H1 (cell line): ENCODE data around the gene CTDP1. TPM values are rescaled to one million over a fixed set of nuclear protein-coding genes. Genes with fewer than 3 reads are reported as not detected.

Experiments used
- CTCF ChIA-PET: fragments of 300-600 bp; sonication (Branson Sonifier 250); formaldehyde crosslinking; loops from one replicate; lab custom pipeline; 2021; ENCODE audit not compliant: partially characterized antibody; lab: Charles Lee
- POLR2A ChIA-PET: fragments of 300-600 bp; sonication (Branson Sonifier 250); formaldehyde crosslinking; loops from one replicate; lab custom pipeline; 2021; ENCODE audit warnings: inconsistent platforms; ENCODE audit not compliant: partially characterized antibody; lab: Charles Lee
- DNase-seq, 2 experiments: peaks; one replicate each; pipeline versions ENCODE4 v3.0.0 to v3.0.0-alpha.2; 2010 to 2022; ENCODE audit warnings: low spot score in 2 of 2, low read depth in 1 of 2, mixed read lengths in 1 of 2
- FAIRE-seq: peaks from 2 replicates; lab custom pipeline; 2011; peaks lifted over from hg19 to GRCh38; lab: Jason Lieb, UNC
- H2AFZ ChIP-seq: 2 replicates; pipeline ENCODE4 v1.8.1; 2012; ENCODE audit warnings: low read length, inconsistent platforms
- H2AK5ac ChIP-seq: 2 replicates; pipeline ENCODE4 v1.6.1; 2013; ENCODE audit warnings: low read depth, low read length
- H2BK120ac ChIP-seq: replicated peaks from 2 replicates; pipeline ENCODE3; 2013; ENCODE audit warnings: low read depth, low read length, inconsistent platforms
- H2BK12ac ChIP-seq: 2 replicates; pipeline ENCODE4 v1.6.1; 2013; ENCODE audit warnings: low read depth, low read length
- H2BK15ac ChIP-seq: 2 replicates; pipeline ENCODE4 v1.6.1; 2013; ENCODE audit warnings: low read length
- H2BK20ac ChIP-seq: 2 replicates; pipeline ENCODE4 v1.6.1; 2013; ENCODE audit warnings: low read length
- H2BK5ac ChIP-seq: 2 replicates; pipeline ENCODE4 v1.6.1; 2013; ENCODE audit warnings: low read depth, low read length
- H3K14ac ChIP-seq: 2 replicates; pipeline ENCODE4 v1.6.1; 2013; ENCODE audit warnings: inconsistent platforms; ENCODE audit not compliant: insufficient read length
- H3K18ac ChIP-seq: 2 replicates; pipeline ENCODE4 v1.6.1; 2013; ENCODE audit warnings: low read length; ENCODE audit errors: extremely low read depth
- H3K23ac ChIP-seq: 2 replicates; pipeline ENCODE4 v1.6.1; 2013; ENCODE audit warnings: inconsistent platforms; ENCODE audit not compliant: insufficient read length
- H3K23me2 ChIP-seq: 2 replicates; pipeline ENCODE4 v1.6.1; 2013; ENCODE audit warnings: low read depth, low read length
- H3K27ac ChIP-seq: 2 replicates; pipeline ENCODE4 v1.6.1; 2011; ENCODE audit warnings: low read depth, low read length, inconsistent platforms
- H3K27me3 ChIP-seq, 4 experiments: replicated peaks in 1 of 4; 1 replicate in 1 of 4; 2 replicates in 3 of 4; pipeline versions ENCODE4 v1.6.1 to v1.8.1; 2011 to 2013; ENCODE audit warnings: low read length in 3 of 4, mild to moderate bottlenecking in 3 of 4, inconsistent platforms in 2 of 4, mixed read lengths in 2 of 4, moderate library complexity in 1 of 4; ENCODE audit not compliant: control insufficient read depth in 3 of 4, insufficient read depth in 3 of 4; ENCODE audit errors: extremely low read depth in 1 of 4
- H3K36me3 ChIP-seq, 4 experiments: 2 replicates each; pipeline versions ENCODE4 v1.6.1 to v1.8.1; 2011 to 2013; ENCODE audit warnings: mild to moderate bottlenecking in 4 of 4, low read length in 3 of 4, moderate library complexity in 2 of 4, control low read depth in 1 of 4, inconsistent platforms in 1 of 4; ENCODE audit not compliant: insufficient read depth in 4 of 4, control insufficient read depth in 2 of 4
- H3K4ac ChIP-seq: replicated peaks from 2 replicates; pipeline ENCODE3; 2013; ENCODE audit warnings: low read length, low read depth, mixed read lengths, inconsistent platforms; ENCODE audit not compliant: insufficient read length
- H3K4me1 ChIP-seq, 4 experiments: replicated peaks in 1 of 4; 1 replicate in 1 of 4; 2 replicates in 3 of 4; pipeline versions ENCODE4 v1.6.1 to v1.8.1; 2011 to 2013; ENCODE audit warnings: low read length in 3 of 4, inconsistent platforms in 2 of 4, mixed read lengths in 1 of 4; ENCODE audit not compliant: insufficient read depth in 4 of 4, control insufficient read depth in 3 of 4
- H3K4me2 ChIP-seq, 2 experiments: 2 replicates each; pipeline versions ENCODE4 v1.6.1 to v1.8.1; 2011 to 2013; ENCODE audit warnings: low read depth in 2 of 2, low read length in 2 of 2, control low read depth in 1 of 2, inconsistent platforms in 1 of 2, mild to moderate bottlenecking in 1 of 2; ENCODE audit not compliant: insufficient read depth in 1 of 2
- H3K4me3 ChIP-seq, 4 experiments: fragments of 200-600, 300-600 bp in 1 of 4; sonication (generic), shearing (Covaris generic), sonication (Bioruptor Twin) in 1 of 4; 2 replicates each; pipeline versions ENCODE4 v1.5.1 to v1.8.1; 2011 to 2016; ENCODE audit warnings: low read length in 4 of 4, low read depth in 3 of 4, control low read depth in 2 of 4, inconsistent platforms in 2 of 4, mild to moderate bottlenecking in 2 of 4, mixed read lengths in 1 of 4, moderate library complexity in 1 of 4; ENCODE audit not compliant: insufficient read depth in 2 of 4; ENCODE audit errors: extremely low read depth in 1 of 4
- H3K56ac ChIP-seq: replicated peaks from 2 replicates; pipeline ENCODE3; 2013; ENCODE audit warnings: low read depth, mild to moderate bottlenecking, mixed read lengths, low read length, inconsistent platforms; ENCODE audit not compliant: insufficient read length
- H3K79me1 ChIP-seq: 2 replicates; pipeline ENCODE4 v1.6.1; 2013; ENCODE audit warnings: low read depth, low read length, control low read depth
- H3K79me2 ChIP-seq, 2 experiments: 2 replicates each; pipeline versions ENCODE4 v1.6.1 to v1.8.1; 2012 to 2013; ENCODE audit warnings: low read length in 2 of 2, mild to moderate bottlenecking in 2 of 2, inconsistent platforms in 1 of 2; ENCODE audit not compliant: insufficient read depth in 2 of 2, control insufficient read depth in 1 of 2
- H3K9ac ChIP-seq, 4 experiments: replicated peaks in 1 of 4; 1 replicate in 1 of 4; 2 replicates in 3 of 4; pipeline versions ENCODE4 v1.6.1 to v1.8.1; 2011 to 2013; ENCODE audit warnings: low read depth in 3 of 4, low read length in 3 of 4, control low read depth in 2 of 4, mild to moderate bottlenecking in 2 of 4, moderate library complexity in 2 of 4, inconsistent platforms in 1 of 4; ENCODE audit errors: extremely low read depth in 1 of 4
- H3K9me3 ChIP-seq, 2 experiments: 2 replicates each; pipeline versions ENCODE4 v1.6.1 to v1.8.1; 2012 to 2013; ENCODE audit warnings: mild to moderate bottlenecking in 2 of 2, moderate library complexity in 2 of 2, control low read depth in 1 of 2, inconsistent platforms in 1 of 2, low read depth in 1 of 2, low read length in 1 of 2, mixed read lengths in 1 of 2; ENCODE audit not compliant: insufficient read depth in 2 of 2
- H4K20me1 ChIP-seq, 2 experiments: replicated peaks in 1 of 2; 2 replicates each; pipeline versions ENCODE3 to v1.8.1; 2011 to 2013; ENCODE audit warnings: inconsistent platforms in 2 of 2, low read length in 2 of 2, mild to moderate bottlenecking in 1 of 2; ENCODE audit not compliant: insufficient read depth in 2 of 2, control insufficient read depth in 1 of 2
- H4K5ac ChIP-seq: 2 replicates; pipeline ENCODE4 v1.6.1; 2013; ENCODE audit warnings: low read length, low read depth, mixed read lengths, inconsistent platforms; ENCODE audit not compliant: insufficient read length
- H4K8ac ChIP-seq: 2 replicates; pipeline ENCODE4 v1.8.0; 2013; ENCODE audit warnings: mild to moderate bottlenecking, moderate library complexity, low read length, inconsistent platforms; ENCODE audit not compliant: insufficient read depth; ENCODE audit errors: extremely low read depth
- H4K91ac ChIP-seq: replicated peaks from 2 replicates; pipeline ENCODE3; 2013; ENCODE audit warnings: low read length, mixed read lengths, inconsistent platforms; ENCODE audit not compliant: insufficient read length
- BACH1 ChIP-seq: IDR thresholded peaks from 2 replicates; pipeline ENCODE4 v1.6.1; 2012; ENCODE audit warnings: low read length, improper control_type of control experiment
- GABPA ChIP-seq: IDR thresholded peaks from 2 replicates; pipeline ENCODE4 v1.6.1; 2011; ENCODE audit warnings: mild to moderate bottlenecking, low read length, moderate library complexity, borderline replicate concordance; ENCODE audit not compliant: insufficient read depth
- KDM1A ChIP-seq: fragments of 200-600, 300-600 bp; sonication (generic); IDR thresholded peaks from 2 replicates; pipeline ENCODE4 v1.7.1; 2016; ENCODE audit warnings: mild to moderate bottlenecking, low read length, borderline replicate concordance
- NANOG ChIP-seq: IDR thresholded peaks from 2 replicates; pipeline ENCODE4 v1.6.1; 2011; ENCODE audit warnings: low read length, low read depth, mild to moderate bottlenecking, inconsistent platforms; ENCODE audit not compliant: insufficient read depth, poor library complexity, severe bottlenecking
- POLR2AphosphoS5 ChIP-seq: IDR thresholded peaks from 2 replicates; pipeline ENCODE4 v1.6.1; 2011; ENCODE audit warnings: low read depth, low read length
- RFX5 ChIP-seq: IDR thresholded peaks from 2 replicates; pipeline ENCODE4 v1.6.1; 2011; ENCODE audit warnings: low read depth, low read length, improper control_type of control experiment, borderline replicate concordance
- SIN3A ChIP-seq, 2 experiments: IDR thresholded peaks in 1 of 2; conservative IDR thresholded peaks in 1 of 2; 2 replicates each; pipeline ENCODE4 v1.6.1; 2011 to 2012; ENCODE audit warnings: low read length in 2 of 2, improper control_type of control experiment in 1 of 2, low read depth in 1 of 2, mild to moderate bottlenecking in 1 of 2
- TBP ChIP-seq: IDR thresholded peaks from 2 replicates; pipeline ENCODE4 v1.6.1; 2011; ENCODE audit warnings: low read depth, low read length, improper control_type of control experiment
- WGBS, 2 experiments: shearing (Covaris generic) in 1 of 2; methylation state at CpG; one replicate each; pipeline versions ENCODE4 v1.1.6 to v1.1.7; 2013 to 2015; ENCODE audit warnings: low lambda C conversion rate in 2 of 2, mixed read lengths in 2 of 2, inconsistent platforms in 1 of 2, low coverage in 1 of 2, missing lambda C conversion rate in 1 of 2; ENCODE audit not compliant: insufficient replicate concordance in 2 of 2, insufficient coverage in 1 of 2, insufficient read length in 1 of 2; ENCODE audit errors: extremely low coverage in 1 of 2, missing lambda C conversion rate in 1 of 2; 5-methylcytosine and 5-hydroxymethylcytosine counted together
- polyA plus RNA-seq, 7 experiments: library from polyadenylated mRNA; depleted of rRNA in 3 of 7; stranded (reverse) in 5 of 7; unstranded in 2 of 7; fragments of >200 nt in 5 of 7; fragments of 200-250 nt in 2 of 7; gene quantifications; 1 replicate in 5 of 7; 2 replicates in 1 of 7; 4 replicates in 1 of 7; pipeline versions ENCODE4 v1.2.1 to v1.2.3, GENCODE V29; 2011 to 2013; ENCODE audit warnings: missing spikeins in 2 of 7, mixed read lengths in 2 of 7
- total RNA-seq: library from RNA; stranded (reverse); fragmentation: NEBNext Ultra II Directional; extraction: Animal tissue kit (Norgen Biotek cat#: 25700); gene quantifications from 2 replicates; pipeline ENCODE4 v1.2.1, GENCODE V29; 2021

The CTDP1 gene
- total and polyA plus RNA-seq, 2 of the 8 experiments (the other 6 are each of a cell fraction or from before 2014, with no cell fraction given): 16.6 to 37.0 TPM

GRCh38 chr18:79756143-79756500, 76.5 kb downstream of the CTDP1 start:
- POLR2A ChIA-PET: no interaction called here
- Histone ChIP-seq H3K23ac (no peak overlapping the region), H2BK20ac (no peak overlapping the region), H3K18ac (no peak overlapping the region), H4K5ac (no peak overlapping the region), H3K9me3 (no peaks in the 10 kb centered on the region), H3K4me1 (no peaks in the 10 kb centered on the region), H4K8ac (no peak overlapping the region), H3K27me3 (no peaks in the 10 kb centered on the region), H2AK5ac (no peak overlapping the region), H3K4me3 (no peak overlapping the region), H3K36me3 (peaks cover 4 to 18% (median 10%) of the 10 kb centered on the region in 4 experiments; a peak in 6 of 8 replicates), H2AFZ (no peak overlapping the region), H2BK12ac (no peak overlapping the region), H3K79me2 (no peaks in the 10 kb centered on the region), H3K23me2 (peaks cover 2% of the 10 kb centered on the region; the same call in 1 of the 2 replicates), H3K27ac (no peak overlapping the region), H3K9ac (no peak overlapping the region), H3K14ac (no peak overlapping the region), H3K56ac (no peak overlapping the region), H3K4ac (no peak overlapping the region), H3K4me2 (no peak overlapping the region), H2BK5ac (no peak overlapping the region), H2BK120ac (no peak overlapping the region), H4K20me1 (peaks cover 2 to 5% of the 10 kb centered on the region in 2 experiments), H3K79me1 (no peaks in the 10 kb centered on the region), H2BK15ac (no peak overlapping the region), H4K91ac (no peak overlapping the region)
- TF ChIP-seq TBP (no peak), NANOG (no peak), SIN3A (conservative IDR thresholded peaks at IDR 0.05 in 1 of 2, IDR thresholded peaks at IDR 0.05 in 1 of 2; ENCODE audit: low read depth in 1 of 2, low read length in 2 of 2) (no peak), RFX5 (no peak), GABPA (no peak), POLR2AphosphoS5 (no peak), KDM1A (no peak), BACH1 (no peak)
- CTCF ChIA-PET: interaction anchor here (1.2 kb wide), 1 partner anchor 36 kb away, joined by 3 read pairs; no protein-coding TSS in a partner anchor
- DNase-seq (no peak), FAIRE-seq (no peak)
- WGBS, 2 experiments: 85% methylated on average over 10 of the region's 10 CpGs; no CpG with 5 or more reads in 1 of the 2 experiments
